Measurements from ENCODE around the gene PGBD5.
"Not testable (repeated sequence)": the region's sequence is repeated elsewhere in the genome, so short reads cannot be mapped to it uniquely, and the experiment has no call there.

PGBD5 gene

GRCh38 chr1:230423951-230424350 lies 2.2 kb downstream of the PGBD5 start:
- H3K9ac ChIP-seq (ENCODE audit: low read depth, low read length) = no peak overlapping the region
- peaks cover 14% of the 10 kb centered on the region for H3K4me1 ChIP-seq (ENCODE audit: control insufficient read depth, insufficient read depth, low read length)
- H3K4me3 ChIP-seq (ENCODE audit: low read depth, low read length) = peak overlapping the region; percentile 54
- H3K27me3 ChIP-seq (ENCODE audit: control insufficient read depth, insufficient read depth, low read length) = peaks cover 5% of the 10 kb centered on the region
- H3K36me3 ChIP-seq (ENCODE audit: control insufficient read depth, insufficient read depth, low read length) = no peaks in the 10 kb centered on the region
- H3K9me3 ChIP-seq (ENCODE audit: control insufficient read depth, insufficient read depth, low read length) = no peaks in the 10 kb centered on the region

GRCh38 chr1:230423261-230423660 lies 2.9 kb downstream of the PGBD5 start:
- Histone ChIP-seq H3K36me3 (ENCODE audit: control insufficient read depth, insufficient read depth, low read length) (no peaks in the 10 kb centered on the region), H3K27me3 (ENCODE audit: control insufficient read depth, insufficient read depth, low read length) (peaks cover 5% of the 10 kb centered on the region), H3K4me1 (ENCODE audit: control insufficient read depth, insufficient read depth, low read length) (peaks cover 14% of the 10 kb centered on the region), H3K4me3 (ENCODE audit: low read depth, low read length) (no peak overlapping the region), H3K9ac (ENCODE audit: low read depth, low read length) (no peak overlapping the region), H3K9me3 (ENCODE audit: control insufficient read depth, insufficient read depth, low read length) (no peaks in the 10 kb centered on the region)

- no peaks in the 10 kb centered on the region for H3K9me3 ChIP-seq (ENCODE audit: control insufficient read depth, insufficient read depth, low read length)
- no peak overlapping the region for H3K9ac ChIP-seq (ENCODE audit: low read depth, low read length)
- peaks cover 12% of the 10 kb centered on the region for H3K4me1 ChIP-seq (ENCODE audit: control insufficient read depth, insufficient read depth, low read length)
- peaks cover 5% of the 10 kb centered on the region for H3K27me3 ChIP-seq (ENCODE audit: control insufficient read depth, insufficient read depth, low read length)
- no peaks in the 10 kb centered on the region for H3K36me3 ChIP-seq (ENCODE audit: control insufficient read depth, insufficient read depth, low read length)
- no peak overlapping the region for H3K4me3 ChIP-seq (ENCODE audit: low read depth, low read length)
These were observed 3.7 kb downstream of the PGBD5 start for GRCh38 chr1:230422221-230422981.

GRCh38 chr1:230421481-230421880 lies 4.7 kb downstream of the PGBD5 start:
- Histone ChIP-seq H3K36me3 (ENCODE audit: control insufficient read depth, insufficient read depth, low read length) (no peaks in the 10 kb centered on the region), H3K9me3 (ENCODE audit: control insufficient read depth, insufficient read depth, low read length) (no peaks in the 10 kb centered on the region), H3K4me3 (ENCODE audit: low read depth, low read length) (no peak overlapping the region), H3K9ac (ENCODE audit: low read depth, low read length) (no peak overlapping the region), H3K4me1 (ENCODE audit: control insufficient read depth, insufficient read depth, low read length) (peaks cover 8% of the 10 kb centered on the region), H3K27me3 (ENCODE audit: control insufficient read depth, insufficient read depth, low read length) (peaks cover 5% of the 10 kb centered on the region)

- not testable (repeated sequence) for H3K36me3 ChIP-seq (ENCODE audit: control insufficient read depth, insufficient read depth, low read length); H3K27me3 ChIP-seq (ENCODE audit: control insufficient read depth, insufficient read depth, low read length)
These were observed 5.8 kb downstream of the PGBD5 start for GRCh38 chr1:230420372-230420771.

GRCh38 chr1:230416430-230416829 lies 9.7 kb downstream of the PGBD5 start:
- Histone ChIP-seq H3K4me3 (ENCODE audit: low read depth, low read length) (no peak overlapping the region), H3K36me3 (ENCODE audit: control insufficient read depth, insufficient read depth, low read length) (no peaks in the 10 kb centered on the region), H3K4me1 (ENCODE audit: control insufficient read depth, insufficient read depth, low read length) (peaks cover under 1% of the 10 kb centered on the region), H3K9me3 (ENCODE audit: control insufficient read depth, insufficient read depth, low read length) (no peaks in the 10 kb centered on the region), H3K9ac (ENCODE audit: low read depth, low read length) (no peak overlapping the region), H3K27me3 (ENCODE audit: control insufficient read depth, insufficient read depth, low read length) (no peaks in the 10 kb centered on the region)

More at GRCh38 chr1:230420372-230420771, 5.8 kb downstream of the PGBD5 start:
- H3K9me3 ChIP-seq (ENCODE audit: control insufficient read depth, insufficient read depth, low read length); H3K9ac ChIP-seq (ENCODE audit: low read depth, low read length); H3K4me1 ChIP-seq (ENCODE audit: control insufficient read depth, insufficient read depth, low read length); H3K4me3 ChIP-seq (ENCODE audit: low read depth, low read length): not testable (repeated sequence)

- Histone ChIP-seq H3K27me3 (ENCODE audit: control insufficient read depth, insufficient read depth, low read length) (no peaks in the 10 kb centered on the region), H3K36me3 (ENCODE audit: control insufficient read depth, insufficient read depth, low read length) (no peaks in the 10 kb centered on the region), H3K9me3 (ENCODE audit: control insufficient read depth, insufficient read depth, low read length) (no peaks in the 10 kb centered on the region), H3K4me1 (ENCODE audit: control insufficient read depth, insufficient read depth, low read length) (no peaks in the 10 kb centered on the region), H3K9ac (ENCODE audit: low read depth, low read length) (no peak overlapping the region), H3K4me3 (ENCODE audit: low read depth, low read length) (no peak overlapping the region)
These were observed 10.6 kb downstream of the PGBD5 start for GRCh38 chr1:230415405-230416132.

- H3K36me3 ChIP-seq (ENCODE audit: control insufficient read depth, insufficient read depth, low read length) = no peaks in the 10 kb centered on the region
- no peaks in the 10 kb centered on the region for H3K4me1 ChIP-seq (ENCODE audit: control insufficient read depth, insufficient read depth, low read length)
- H3K4me3 ChIP-seq (ENCODE audit: low read depth, low read length) = no peak overlapping the region
- H3K9me3 ChIP-seq (ENCODE audit: control insufficient read depth, insufficient read depth, low read length) = no peaks in the 10 kb centered on the region
- H3K9ac ChIP-seq (ENCODE audit: low read depth, low read length) = no peak overlapping the region
- no peaks in the 10 kb centered on the region for H3K27me3 ChIP-seq (ENCODE audit: control insufficient read depth, insufficient read depth, low read length)
These were observed 11.4 kb downstream of the PGBD5 start for GRCh38 chr1:230414694-230415093.

GRCh38 chr1:230414102-230414501 lies 12.0 kb downstream of the PGBD5 start:
- Histone ChIP-seq H3K4me1 (ENCODE audit: control insufficient read depth, insufficient read depth, low read length) (no peaks in the 10 kb centered on the region), H3K4me3 (ENCODE audit: low read depth, low read length) (no peak overlapping the region), H3K27me3 (ENCODE audit: control insufficient read depth, insufficient read depth, low read length) (no peaks in the 10 kb centered on the region), H3K9ac (ENCODE audit: low read depth, low read length) (no peak overlapping the region), H3K36me3 (ENCODE audit: control insufficient read depth, insufficient read depth, low read length) (no peaks in the 10 kb centered on the region), H3K9me3 (ENCODE audit: control insufficient read depth, insufficient read depth, low read length) (no peaks in the 10 kb centered on the region)

GRCh38 chr1:230413061-230413460 lies 13.1 kb downstream of the PGBD5 start:
- Histone ChIP-seq H3K4me1 (ENCODE audit: control insufficient read depth, insufficient read depth, low read length) (no peaks in the 10 kb centered on the region), H3K4me3 (ENCODE audit: low read depth, low read length) (no peak overlapping the region), H3K27me3 (ENCODE audit: control insufficient read depth, insufficient read depth, low read length) (no peaks in the 10 kb centered on the region), H3K9ac (ENCODE audit: low read depth, low read length) (no peak overlapping the region), H3K9me3 (ENCODE audit: control insufficient read depth, insufficient read depth, low read length) (no peaks in the 10 kb centered on the region), H3K36me3 (ENCODE audit: control insufficient read depth, insufficient read depth, low read length) (no peaks in the 10 kb centered on the region)

- H3K9me3 ChIP-seq (ENCODE audit: control insufficient read depth, insufficient read depth, low read length) = no peaks in the 10 kb centered on the region
- H3K4me3 ChIP-seq (ENCODE audit: low read depth, low read length) = no peak overlapping the region
- no peak overlapping the region for H3K9ac ChIP-seq (ENCODE audit: low read depth, low read length)
- H3K27me3 ChIP-seq (ENCODE audit: control insufficient read depth, insufficient read depth, low read length) = no peaks in the 10 kb centered on the region
- H3K4me1 ChIP-seq (ENCODE audit: control insufficient read depth, insufficient read depth, low read length) = no peaks in the 10 kb centered on the region
- H3K36me3 ChIP-seq (ENCODE audit: control insufficient read depth, insufficient read depth, low read length) = no peaks in the 10 kb centered on the region
These were observed 17.2 kb downstream of the PGBD5 start for GRCh38 chr1:230408971-230409370.

- no peak overlapping the region for H3K9ac ChIP-seq (ENCODE audit: low read depth, low read length)
These were observed 18.8 kb downstream of the PGBD5 start for GRCh38 chr1:230407351-230407750.

More at GRCh38 chr1:230407351-230407750, 18.8 kb downstream of the PGBD5 start:
- Histone ChIP-seq H3K36me3 (ENCODE audit: control insufficient read depth, insufficient read depth, low read length) (no peaks in the 10 kb centered on the region), H3K27me3 (ENCODE audit: control insufficient read depth, insufficient read depth, low read length) (no peaks in the 10 kb centered on the region), H3K9me3 (ENCODE audit: control insufficient read depth, insufficient read depth, low read length) (no peaks in the 10 kb centered on the region), H3K4me3 (ENCODE audit: low read depth, low read length) (no peak overlapping the region), H3K4me1 (ENCODE audit: control insufficient read depth, insufficient read depth, low read length) (no peaks in the 10 kb centered on the region)

All from iPS-15b (cell line).